Measurements from ENCODE around the gene RWDD3.

The RWDD3 gene

DNA sequence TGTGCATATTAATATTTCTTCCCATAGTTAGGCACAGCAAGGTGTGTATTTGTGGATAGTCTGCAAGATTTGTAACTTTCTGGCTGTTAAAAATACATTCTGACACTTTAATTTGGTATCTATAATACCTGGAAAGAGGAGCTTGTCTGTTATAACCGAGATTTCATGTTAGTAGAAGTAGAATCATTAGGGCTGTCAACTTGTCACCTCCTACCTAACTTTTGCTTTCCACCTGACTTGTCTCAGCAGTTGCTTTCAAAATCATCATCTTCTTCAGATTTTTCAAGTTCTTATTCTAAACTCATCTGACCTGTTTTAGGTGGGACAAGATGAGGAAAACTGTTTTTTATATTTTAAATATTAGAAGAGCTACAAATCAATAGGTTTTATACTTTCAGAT is 11.0 kb downstream of the RWDD3 start:
- TF ChIP-seq, protein P1, sequence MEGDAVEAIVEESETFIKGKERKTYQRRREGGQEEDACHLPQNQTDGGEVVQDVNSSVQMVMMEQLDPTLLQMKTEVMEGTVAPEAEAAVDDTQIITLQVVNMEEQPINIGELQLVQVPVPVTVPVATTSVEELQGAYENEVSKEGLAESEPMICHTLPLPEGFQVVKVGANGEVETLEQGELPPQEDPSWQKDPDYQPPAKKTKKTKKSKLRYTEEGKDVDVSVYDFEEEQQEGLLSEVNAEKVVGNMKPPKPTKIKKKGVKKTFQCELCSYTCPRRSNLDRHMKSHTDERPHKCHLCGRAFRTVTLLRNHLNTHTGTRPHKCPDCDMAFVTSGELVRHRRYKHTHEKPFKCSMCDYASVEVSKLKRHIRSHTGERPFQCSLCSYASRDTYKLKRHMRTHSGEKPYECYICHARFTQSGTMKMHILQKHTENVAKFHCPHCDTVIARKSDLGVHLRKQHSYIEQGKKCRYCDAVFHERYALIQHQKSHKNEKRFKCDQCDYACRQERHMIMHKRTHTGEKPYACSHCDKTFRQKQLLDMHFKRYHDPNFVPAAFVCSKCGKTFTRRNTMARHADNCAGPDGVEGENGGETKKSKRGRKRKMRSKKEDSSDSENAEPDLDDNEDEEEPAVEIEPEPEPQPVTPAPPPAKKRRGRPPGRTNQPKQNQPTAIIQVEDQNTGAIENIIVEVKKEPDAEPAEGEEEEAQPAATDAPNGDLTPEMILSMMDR (conservative IDR thresholded peaks at IDR 0.05) = no peak
- no peak overlapping the region for H3K27ac ChIP-seq

DNA sequence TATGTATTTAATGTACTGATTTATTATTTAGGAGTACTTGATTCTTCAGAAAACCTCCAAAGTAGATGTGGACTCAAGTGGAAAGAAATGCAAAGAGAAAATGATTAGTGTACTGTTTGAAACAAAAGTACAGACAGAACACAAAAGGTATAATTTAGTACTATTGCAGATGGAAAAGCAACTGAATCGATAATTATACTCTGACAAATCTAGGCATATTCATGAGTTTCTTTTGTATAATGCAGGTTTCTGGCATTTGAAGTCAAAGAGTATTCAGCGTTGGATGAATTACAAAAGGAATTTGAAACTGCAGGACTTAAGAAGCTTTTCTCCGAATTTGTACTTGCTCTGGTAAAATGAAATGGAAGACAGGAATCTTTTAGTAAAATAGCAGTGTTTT is 12.5 kb downstream of the RWDD3 start:
- H3K27ac ChIP-seq = no peak overlapping the region

DNA sequence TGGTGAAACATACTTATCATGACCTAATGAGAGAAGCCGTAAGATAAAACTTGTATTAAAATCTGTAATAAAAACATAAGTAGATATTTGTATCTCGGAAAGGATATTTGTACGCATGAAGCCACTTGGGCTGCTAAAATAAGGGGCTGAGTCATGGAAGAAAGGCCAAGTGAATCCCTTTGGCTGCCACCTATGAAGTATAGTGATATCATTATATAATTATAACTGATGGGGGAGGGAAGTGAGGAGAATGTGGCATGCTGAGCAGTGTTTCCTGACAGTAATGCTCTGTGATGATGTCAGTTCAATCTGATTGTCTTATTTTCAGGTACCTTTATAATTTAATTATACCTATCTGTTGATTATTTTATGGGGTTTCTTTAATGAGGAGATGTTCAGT is 13.6 kb downstream of the RWDD3 start:
- no peak overlapping the region for H3K27ac ChIP-seq
- TF ChIP-seq, protein P1 (conservative IDR thresholded peaks at IDR 0.05) = no peak

More for the DNA sequence above, 12.5 kb downstream of the RWDD3 start:
- TF ChIP-seq, protein P1 (conservative IDR thresholded peaks at IDR 0.05) = no peak

DNA sequence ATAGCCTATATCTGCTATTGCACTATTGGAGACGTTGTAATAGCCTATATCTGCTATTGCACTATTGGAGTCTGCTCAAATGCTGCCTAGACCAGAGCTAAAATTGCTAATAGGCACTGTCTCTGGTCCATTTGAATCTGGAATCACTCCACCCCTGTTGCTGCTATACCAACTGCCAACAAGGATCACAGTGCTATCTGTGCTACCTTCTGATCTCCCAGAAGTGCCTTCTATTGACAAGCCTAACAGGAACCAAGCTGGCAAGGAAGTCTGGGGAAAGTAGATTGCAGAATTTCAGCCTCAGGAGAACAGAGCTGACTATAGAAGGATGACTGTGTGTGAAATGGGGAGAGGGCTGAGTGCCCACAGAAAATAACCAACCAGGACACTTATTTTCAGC is 15.9 kb downstream of the RWDD3 start:
- no peak overlapping the region for H3K27ac ChIP-seq
- TF ChIP-seq, protein P1 (conservative IDR thresholded peaks at IDR 0.05) = no peak

DNA sequence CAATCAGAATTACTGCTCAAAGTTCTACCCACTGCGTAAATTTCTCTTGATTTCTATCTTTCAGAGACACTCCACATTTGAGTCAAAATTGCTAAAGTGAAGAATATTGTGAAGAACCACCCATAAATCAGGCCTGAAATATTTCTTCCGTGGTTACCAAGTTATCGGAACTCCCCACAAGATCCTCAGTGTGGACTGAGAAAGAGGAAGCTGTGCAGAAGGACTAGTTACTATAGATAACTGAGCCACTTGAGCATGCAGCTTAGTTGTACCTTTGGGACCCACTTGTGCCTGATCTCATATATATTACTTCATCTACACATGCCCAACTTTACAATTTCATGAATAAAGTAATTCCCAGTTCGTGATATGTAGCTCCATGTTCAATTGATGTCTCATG is 18.4 kb downstream of the RWDD3 start:
- TF ChIP-seq, protein P1 (conservative IDR thresholded peaks at IDR 0.05) = no peak
- no peak overlapping the region for H3K27ac ChIP-seq

DNA sequence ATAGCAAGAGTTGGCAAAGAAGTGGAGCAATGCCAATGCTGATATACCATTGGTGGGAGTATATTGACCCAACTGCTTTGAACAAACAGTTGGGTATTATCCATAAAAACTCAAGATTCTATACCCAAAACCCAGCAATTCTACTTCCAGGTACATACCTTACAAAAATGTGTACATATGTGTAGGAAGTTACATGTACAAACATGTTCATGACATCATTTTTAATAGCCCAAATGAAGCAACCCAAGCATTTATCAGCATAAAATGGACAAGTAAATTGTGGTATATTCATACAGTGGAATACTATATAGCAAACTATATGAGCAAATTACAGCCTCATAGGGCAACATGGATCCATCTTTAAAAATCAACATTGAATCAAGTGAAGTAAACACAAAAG is 20.9 kb downstream of the RWDD3 start:
- TF ChIP-seq, protein P1 (conservative IDR thresholded peaks at IDR 0.05) = no peak
- H3K27ac ChIP-seq = no peak overlapping the region

DNA sequence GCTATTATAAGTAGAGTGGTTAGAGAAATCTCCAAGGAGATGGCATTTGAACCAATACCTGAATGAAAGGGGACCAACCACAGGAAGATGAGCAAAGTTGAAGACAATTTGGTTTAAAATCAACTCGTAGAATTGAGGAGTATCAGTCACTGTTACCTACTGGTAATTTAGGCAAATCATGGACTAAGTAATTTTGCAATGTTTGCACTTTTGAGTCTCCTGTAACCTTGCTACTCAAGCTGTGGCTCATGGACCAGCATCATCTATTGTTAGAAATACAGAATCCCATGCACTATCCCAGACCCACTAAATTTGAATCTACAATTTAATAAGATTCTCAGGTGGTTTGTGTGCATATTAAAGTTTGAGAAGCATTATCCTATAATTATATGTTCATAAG is 21.8 kb downstream of the RWDD3 start:
- no peak overlapping the region; the same call in 1 of the 2 replicates for H3K27ac ChIP-seq
- TF ChIP-seq, protein P1 (conservative IDR thresholded peaks at IDR 0.05) = no peak

DNA sequence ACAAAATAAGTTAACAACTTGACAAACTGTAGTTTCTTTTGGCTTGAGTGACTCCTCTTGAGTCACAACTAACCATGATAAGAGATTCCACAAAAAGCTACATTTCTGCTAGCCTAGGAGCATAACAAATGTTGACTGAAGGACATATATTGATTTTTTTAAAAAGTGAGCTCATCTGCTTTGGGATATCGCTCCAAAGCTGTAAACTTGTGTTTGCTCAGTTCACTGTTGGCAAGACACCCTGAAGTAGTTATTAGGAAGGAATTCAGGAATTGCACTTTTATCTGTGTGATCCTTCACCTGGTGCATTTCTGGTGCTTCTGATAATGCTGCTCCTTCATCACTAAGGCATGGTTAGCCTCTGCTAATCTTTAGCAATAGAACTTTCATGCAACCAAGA is 23.7 kb downstream of the RWDD3 start:
- TF ChIP-seq, protein P1 (conservative IDR thresholded peaks at IDR 0.05) = no peak
- peak overlapping the region; percentile 75 for H3K27ac ChIP-seq

All from VCaP (cell line).